ENCODE data around the gene SIVA1.

The SIVA1 gene

GRCh38 chr14:104800015-104800770, 47.2 kb downstream of the SIVA1 start:
- peak; percentile 53 for DNase-seq (ENCODE audit: extremely low read depth, low read depth)
- TF ChIP-seq CTCF (IDR thresholded peaks at IDR 0.05; ENCODE audit: low read depth, low read length), result peak; percentile 28

GRCh38 chr14:104800771-104801519, 48.0 kb downstream of the SIVA1 start, which contains the start of gene ZBTB42:
Gene ZBTB42 (plus strand): TSS chr14:104801101. CDS start chr14:104801198, 97 bp downstream.
- no peak for TF ChIP-seq CTCF (IDR thresholded peaks at IDR 0.05; ENCODE audit: low read depth, low read length)
- DNase-seq (ENCODE audit: extremely low read depth, low read depth), result no peak

GRCh38 chr14:104801520-104802393, 48.8 kb downstream of the SIVA1 start:
- DNase-seq (ENCODE audit: extremely low read depth, low read depth), result no peak
- TF ChIP-seq CTCF (IDR thresholded peaks at IDR 0.05; ENCODE audit: low read depth, low read length), result no peak

- DNase-seq (ENCODE audit: extremely low read depth, low read depth), result no peak
- no peak for TF ChIP-seq CTCF (IDR thresholded peaks at IDR 0.05; ENCODE audit: low read depth, low read length)
These were observed 49.6 kb downstream of the SIVA1 start for GRCh38 chr14:104802394-104803184.

GRCh38 chr14:104803280-104803911, 50.4 kb downstream of the SIVA1 start:
- DNase-seq (ENCODE audit: extremely low read depth, low read depth), result no peak

More at GRCh38 chr14:104803280-104803911, 50.4 kb downstream of the SIVA1 start:
- TF ChIP-seq CTCF (IDR thresholded peaks at IDR 0.05; ENCODE audit: low read depth, low read length), result no peak

Data from AG09319 (cell line).